Prostate gland (tissue), 2 donors: ENCODE results near the gene PRX.

ENCODE experiments used
- CTCF ChIP-seq, 4 experiments: fragments of 200-600 bp in 2 of 4; fragments of 450-650 bp in 2 of 4; sonication (generic) in 2 of 4; IDR thresholded peaks; 1 replicate in 3 of 4; 2 replicates in 1 of 4; pipeline ENCODE4 v1.5.1; 2016 to 2019; ENCODE audit warnings: antibody characterized with exemption in 4 of 4, mild to moderate bottlenecking in 2 of 4, moderate library complexity in 2 of 4
- POLR2A ChIP-seq: fragments of 450-650 bp; IDR thresholded peaks from one replicate; pipeline ENCODE4 v1.6.1; 2016; ENCODE audit warnings: antibody characterized with exemption, mild to moderate bottlenecking

GRCh38 chr19:40358773-40359172 lies 54.4 kb downstream of the PRX start:
- TF ChIP-seq CTCF (IDR thresholded peaks at IDR 0.05) (no peak), POLR2A (no peak)
